Epithelial cell of prostate (primary cell): Measurements from ENCODE around the gene NELFE.
"Not testable (repeated sequence)": the region's sequence is repeated elsewhere in the genome, so short reads cannot be mapped to it uniquely, and the experiment has no call there.

Experiments used
- DNase-seq: peaks from one replicate; pipeline ENCODE4 v3.0.0-alpha.2; 2011; ENCODE audit warnings: low read depth, low spot score
- H3K27ac ChIP-seq: fragments of 450-650 bp; 2 replicates; pipeline ENCODE4 v1.5.1; 2017; ENCODE audit warnings: mild to moderate bottlenecking

NELFE gene, protein sequence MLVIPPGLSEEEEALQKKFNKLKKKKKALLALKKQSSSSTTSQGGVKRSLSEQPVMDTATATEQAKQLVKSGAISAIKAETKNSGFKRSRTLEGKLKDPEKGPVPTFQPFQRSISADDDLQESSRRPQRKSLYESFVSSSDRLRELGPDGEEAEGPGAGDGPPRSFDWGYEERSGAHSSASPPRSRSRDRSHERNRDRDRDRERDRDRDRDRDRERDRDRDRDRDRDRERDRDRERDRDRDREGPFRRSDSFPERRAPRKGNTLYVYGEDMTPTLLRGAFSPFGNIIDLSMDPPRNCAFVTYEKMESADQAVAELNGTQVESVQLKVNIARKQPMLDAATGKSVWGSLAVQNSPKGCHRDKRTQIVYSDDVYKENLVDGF

DNA sequence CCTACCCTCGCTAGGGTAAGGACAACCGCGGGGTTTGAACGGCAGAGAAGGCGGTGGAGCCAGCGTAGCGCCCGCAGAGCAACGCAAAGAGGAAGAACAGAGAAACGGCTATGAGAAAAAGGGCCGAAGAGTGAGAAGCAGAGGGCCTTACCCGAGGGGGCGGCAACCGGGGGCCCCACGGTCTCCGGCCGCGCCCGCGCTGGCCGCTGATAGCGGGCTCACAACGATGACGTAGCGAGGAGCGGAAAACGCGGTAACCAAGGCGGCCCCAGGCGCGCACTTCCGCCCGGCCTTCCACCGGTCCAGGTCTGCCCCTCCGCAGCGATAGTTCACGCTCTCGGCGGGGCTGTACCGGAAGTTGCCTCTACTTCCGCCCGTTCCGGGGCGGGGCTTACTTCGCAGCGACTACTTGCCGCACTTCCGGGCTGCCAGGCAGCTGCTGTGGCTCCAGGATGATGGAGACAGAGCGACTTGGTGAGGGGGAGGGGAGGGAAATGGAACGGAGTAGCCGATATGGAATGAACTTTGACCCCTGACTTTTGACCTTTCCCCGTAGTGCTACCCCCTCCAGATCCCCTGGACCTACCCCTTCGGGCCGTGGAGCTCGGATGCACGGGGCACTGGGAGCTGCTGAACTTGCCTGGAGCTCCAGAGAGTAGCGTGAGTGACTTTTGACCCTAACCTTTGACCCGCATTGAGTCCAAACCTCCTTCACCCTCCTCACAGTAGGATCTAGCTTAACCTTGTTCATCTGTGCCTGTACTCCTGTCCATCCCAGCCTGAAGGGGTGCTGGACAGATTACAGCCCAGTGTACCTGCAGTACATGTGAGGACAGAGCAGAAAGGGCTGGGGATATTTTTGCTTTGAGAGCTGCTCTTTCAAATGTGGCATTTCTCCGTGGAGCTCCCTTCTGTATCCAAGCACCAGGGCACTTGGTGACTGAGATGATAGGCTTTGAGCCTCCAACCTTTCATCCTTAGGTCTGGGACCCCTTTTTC is at the start of gene NELFE, which contains the start of gene SKIC2:
Gene NELFE (minus strand): TSS at position 231 of the 999 bp plus-strand sequence. CDS start 525 bp downstream, outside the sequence.
Gene SKIC2 (plus strand): TSS at position 435 of the 999 bp plus-strand sequence. CDS start 18 bp downstream, at position 453.
- peak within 1 kb of the TSS; percentile 45 for H3K27ac ChIP-seq
- peak; percentile 92 for DNase-seq

DNA sequence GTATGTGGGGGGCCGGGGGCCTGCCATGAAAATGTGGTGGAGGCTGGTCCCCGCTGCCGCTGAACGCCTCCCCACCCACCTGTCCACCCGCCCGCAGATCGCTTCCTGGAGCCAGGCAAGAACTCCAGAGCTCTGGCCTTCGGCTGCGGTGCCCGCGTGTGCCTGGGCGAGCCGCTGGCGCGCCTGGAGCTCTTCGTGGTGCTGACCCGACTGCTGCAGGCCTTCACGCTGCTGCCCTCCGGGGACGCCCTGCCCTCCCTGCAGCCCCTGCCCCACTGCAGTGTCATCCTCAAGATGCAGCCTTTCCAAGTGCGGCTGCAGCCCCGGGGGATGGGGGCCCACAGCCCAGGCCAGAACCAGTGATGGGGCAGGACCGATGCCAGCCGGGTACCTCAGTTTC is 49.3 kb upstream of the NELFE start:
- H3K27ac ChIP-seq, DNase-seq: not testable (repeated sequence)

DNA sequence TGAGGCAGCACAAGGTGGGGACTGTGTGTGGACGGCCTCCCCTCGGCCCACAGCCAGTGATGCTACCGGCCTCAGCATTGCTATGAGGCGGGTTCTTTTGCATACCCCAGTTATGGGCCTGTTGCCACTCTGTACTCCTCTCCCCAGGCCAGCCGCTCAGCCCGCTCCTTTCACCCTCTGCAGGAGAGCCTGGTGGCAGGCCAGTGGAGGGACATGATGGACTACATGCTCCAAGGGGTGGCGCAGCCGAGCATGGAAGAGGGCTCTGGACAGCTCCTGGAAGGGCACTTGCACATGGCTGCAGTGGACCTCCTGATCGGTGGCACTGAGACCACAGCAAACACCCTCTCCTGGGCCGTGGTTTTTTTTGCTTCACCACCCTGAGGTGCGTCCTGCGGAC is 48.3 kb upstream of the NELFE start:
- not testable (repeated sequence) for DNase-seq, H3K27ac ChIP-seq

DNA sequence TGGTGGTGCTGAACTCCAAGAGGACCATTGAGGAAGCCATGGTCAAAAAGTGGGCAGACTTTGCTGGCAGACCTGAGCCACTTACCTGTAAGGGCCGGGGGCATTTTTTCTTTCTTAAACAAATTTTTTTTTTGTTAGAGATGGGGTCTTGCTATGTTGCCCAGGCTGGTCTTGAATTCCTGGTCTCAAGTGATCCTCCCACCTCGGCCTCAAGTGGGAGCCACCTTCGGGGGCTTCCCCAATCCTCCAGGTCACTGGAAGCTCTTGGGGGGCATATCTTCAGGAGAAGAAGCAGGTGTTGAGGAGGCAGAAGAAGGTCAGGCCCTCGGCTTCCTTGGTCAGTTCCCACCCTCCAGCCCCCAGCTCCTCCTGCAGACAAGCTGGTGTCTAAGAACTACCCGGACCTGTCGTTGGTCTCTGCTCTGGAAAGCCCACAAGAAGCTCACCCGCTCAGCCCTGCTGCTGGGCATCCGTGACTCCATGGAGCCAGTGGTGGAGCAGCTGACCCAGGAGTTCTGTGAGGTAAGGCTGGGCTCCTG is 47.3 kb upstream of the NELFE start:
- not testable (repeated sequence) for DNase-seq, H3K27ac ChIP-seq

DNA sequence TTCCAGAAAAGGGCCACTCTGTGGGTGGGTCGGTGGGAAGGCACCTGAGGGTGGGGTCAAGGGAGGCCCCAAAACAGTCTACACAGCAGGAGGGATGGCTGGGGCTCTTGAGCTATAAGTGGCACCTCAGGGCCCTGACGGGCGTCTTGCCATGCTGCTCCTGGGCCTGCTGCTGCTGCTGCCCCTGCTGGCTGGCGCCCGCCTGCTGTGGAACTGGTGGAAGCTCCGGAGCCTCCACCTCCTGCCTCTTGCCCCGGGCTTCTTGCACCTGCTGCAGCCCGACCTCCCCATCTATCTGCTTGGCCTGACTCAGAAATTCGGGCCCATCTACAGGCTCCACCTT is 46.7 kb upstream of the NELFE start:
- H3K27ac ChIP-seq, DNase-seq: not testable (repeated sequence)

DNA sequence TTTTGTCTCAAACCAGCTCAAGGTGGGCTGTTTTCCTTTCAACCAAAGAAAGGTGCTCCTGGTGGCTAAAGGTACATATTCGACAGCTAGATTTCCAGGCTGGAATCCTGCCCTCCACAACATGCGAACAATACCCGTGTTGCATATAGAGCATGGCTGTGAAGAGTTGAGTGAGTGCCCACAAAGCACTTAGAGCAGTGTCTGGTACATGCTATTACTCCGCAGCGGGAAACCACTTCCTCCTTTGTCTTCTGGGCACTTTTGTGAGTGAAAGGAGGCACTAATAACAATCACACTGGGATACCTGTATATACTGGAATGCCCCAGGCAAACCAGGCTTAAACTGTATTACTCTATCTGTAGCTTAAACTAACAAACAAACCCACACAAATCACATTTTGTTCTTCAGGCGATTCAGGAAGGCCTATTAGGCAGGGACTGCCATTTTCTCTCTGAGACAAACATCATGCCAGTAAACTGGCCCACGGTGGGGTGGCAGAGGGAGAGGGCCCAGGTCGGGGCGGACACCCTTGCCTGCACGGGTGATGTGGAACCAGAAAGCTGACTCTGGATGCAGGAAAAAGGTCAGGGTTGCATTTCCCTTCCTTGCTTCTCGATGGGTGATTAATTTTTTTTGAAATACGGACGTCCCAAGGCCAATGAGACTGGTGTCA is 46.2 kb upstream of the NELFE start:
- DNase-seq: not testable (repeated sequence)

DNA sequence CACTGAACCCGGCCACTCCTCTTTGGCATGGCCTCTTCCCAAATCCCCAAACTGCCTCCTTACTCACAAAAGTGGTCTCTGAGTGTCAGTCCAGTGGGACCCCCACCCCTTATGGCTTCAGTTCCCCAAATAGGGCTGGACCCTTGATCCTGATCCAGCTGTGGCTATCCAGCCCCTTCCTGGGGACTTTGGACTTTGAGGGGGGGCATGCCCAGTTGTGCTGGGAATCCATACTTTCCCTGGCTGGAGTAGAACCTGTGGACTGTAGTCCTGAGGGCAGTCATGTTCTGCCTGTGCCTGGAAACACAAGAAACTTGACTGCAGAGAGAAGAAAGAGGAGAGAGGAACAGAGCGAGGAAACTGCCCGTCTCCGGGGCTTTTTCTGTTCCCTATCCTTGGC is 45.6 kb upstream of the NELFE start:
- H3K27ac ChIP-seq: not testable (repeated sequence)

More for the DNA sequence above, 46.2 kb upstream of the NELFE start:
- not testable (repeated sequence) for H3K27ac ChIP-seq

DNA sequence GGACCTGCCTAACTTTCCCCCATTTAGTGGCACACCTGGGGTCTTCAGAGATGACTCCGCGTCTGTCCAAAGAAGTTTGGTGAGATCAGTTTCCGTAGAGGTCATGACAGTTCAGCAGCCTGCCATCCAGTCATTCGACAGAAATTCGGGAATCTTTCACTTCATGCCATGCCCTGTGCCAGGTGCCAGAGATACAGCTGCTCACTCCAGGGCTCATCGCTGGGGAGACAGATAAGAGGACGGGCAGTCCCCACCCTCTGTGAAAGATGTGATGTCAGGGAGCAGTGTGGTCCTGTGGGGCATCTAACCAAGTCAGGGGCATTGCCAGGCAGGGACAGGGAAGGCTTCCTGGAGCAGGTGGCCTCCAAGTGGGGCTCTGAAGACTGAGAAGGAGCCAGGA is 44.5 kb upstream of the NELFE start:
- DNase-seq: not testable (repeated sequence)

More for the DNA sequence above, 45.6 kb upstream of the NELFE start:
- not testable (repeated sequence) for DNase-seq

DNA sequence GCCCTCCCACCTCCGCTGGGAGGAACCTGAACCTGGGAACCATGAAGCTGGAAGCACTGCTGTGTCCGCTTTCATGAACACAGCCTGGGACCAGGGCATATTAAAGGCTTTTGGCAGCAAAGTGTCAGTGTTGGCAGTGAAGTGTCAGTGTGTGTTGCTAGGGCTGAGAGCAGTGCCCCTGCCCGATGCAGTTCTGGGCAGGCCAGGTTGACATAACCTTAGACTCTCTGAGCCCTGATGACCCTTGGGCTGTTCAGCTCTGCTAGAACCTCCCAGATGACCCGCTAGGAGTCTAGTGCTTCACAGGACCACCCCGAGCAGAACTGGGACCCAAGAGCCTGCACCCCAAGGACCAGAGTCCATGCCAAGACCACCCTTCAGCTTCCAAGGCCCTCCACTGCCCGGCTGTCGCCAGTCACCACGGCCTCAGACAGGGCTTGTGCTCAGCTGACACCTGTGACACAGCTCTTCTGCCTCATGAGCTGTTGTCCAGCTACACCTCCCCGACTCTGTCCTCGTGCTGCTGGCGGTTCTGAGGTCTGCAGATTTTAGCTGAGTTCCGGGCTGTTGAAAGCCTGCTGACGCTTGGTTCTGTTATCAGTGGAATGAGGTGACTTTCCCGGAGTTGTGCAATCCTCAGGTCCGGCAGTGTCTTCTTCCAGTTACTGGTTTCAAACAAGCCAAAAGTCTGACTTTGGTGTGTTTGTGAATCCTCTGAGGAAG is 43.9 kb upstream of the NELFE start:
- not testable (repeated sequence) for DNase-seq, H3K27ac ChIP-seq

More for the DNA sequence above, 44.5 kb upstream of the NELFE start:
- not testable (repeated sequence) for H3K27ac ChIP-seq

DNA sequence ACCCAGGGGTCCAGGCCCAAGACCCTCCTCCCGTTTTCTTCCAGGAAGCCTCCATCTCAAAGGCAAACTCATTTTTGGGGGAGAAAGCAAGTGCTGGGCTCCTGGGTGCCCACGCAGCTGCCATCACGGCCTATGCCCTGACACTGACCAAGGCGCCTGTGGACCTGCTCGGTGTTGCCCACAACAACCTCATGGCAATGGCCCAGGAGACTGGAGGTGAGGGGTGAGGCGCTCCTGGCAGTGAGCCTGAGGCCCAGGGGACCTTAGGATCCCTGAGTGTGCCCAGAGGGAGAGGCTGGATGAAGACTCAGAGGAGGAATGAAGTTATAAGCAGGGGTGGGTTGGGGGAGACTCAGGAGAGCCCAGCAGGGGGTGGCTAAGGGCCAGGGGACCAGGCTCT is 37.6 kb upstream of the NELFE start:
- not testable (repeated sequence) for DNase-seq, H3K27ac ChIP-seq

DNA sequence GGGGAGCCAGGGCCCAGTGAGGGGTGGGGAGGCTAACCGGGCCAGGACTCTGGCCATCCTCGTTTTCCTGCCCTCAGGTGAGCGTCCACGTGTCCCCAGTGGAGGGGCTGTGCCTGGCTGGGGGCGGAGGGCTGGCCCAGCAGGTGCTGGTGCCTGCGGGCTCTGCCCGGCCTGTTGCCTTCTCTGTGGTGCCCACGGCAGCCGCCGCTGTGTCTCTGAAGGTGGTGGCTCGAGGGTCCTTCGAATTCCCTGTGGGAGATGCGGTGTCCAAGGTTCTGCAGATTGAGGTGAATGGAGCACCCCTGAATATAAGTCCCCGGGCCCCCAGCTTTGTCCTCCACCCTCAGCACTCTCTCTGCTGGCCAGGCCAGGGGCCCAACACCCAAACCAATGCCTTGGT is 35.6 kb upstream of the NELFE start:
- not testable (repeated sequence) for H3K27ac ChIP-seq, DNase-seq

DNA sequence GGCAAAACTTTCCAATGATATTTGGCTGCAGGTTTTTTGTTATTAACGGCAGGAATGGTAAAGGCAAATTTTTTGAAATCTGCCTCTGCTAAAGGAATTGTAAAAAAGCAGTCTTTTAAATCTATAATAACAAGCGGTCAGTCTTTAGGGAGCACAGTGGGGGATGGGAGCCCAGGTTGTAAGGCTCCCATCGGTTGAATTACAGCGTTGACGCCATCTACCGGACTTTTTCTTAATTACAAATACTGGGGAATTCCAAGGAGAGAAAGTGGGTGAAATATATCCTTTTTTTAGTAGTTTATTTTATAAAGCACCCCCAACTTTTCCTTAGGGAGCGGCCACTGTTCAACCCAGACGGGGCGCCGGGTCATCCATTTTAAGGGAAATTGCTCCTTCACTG is 30.6 kb upstream of the NELFE start:
- not testable (repeated sequence) for H3K27ac ChIP-seq, DNase-seq

DNA sequence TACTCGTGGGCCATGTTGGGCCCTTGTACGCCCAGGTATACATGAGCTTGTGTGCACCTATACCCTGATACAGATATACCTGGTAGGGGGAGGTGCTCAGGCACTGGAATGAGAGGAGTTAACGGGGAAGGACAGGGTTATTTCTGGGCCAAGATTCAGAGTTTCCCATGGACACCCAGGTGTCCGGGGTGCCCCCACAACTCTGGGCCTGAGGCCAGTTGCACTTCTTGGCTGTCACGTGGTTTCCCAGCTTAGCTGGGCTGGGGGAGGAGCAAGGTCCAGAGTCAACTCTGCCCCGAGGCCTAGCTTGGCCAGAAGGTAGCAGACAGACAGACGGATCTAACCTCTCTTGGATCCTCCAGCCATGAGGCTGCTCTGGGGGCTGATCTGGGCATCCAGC is 23.0 kb upstream of the NELFE start, which contains the start of gene C4A:
Gene C4A (plus strand): TSS at position 314 of the 400 bp plus-strand sequence. CDS start 51 bp downstream, at position 365.
- not testable (repeated sequence) for DNase-seq, H3K27ac ChIP-seq

DNA sequence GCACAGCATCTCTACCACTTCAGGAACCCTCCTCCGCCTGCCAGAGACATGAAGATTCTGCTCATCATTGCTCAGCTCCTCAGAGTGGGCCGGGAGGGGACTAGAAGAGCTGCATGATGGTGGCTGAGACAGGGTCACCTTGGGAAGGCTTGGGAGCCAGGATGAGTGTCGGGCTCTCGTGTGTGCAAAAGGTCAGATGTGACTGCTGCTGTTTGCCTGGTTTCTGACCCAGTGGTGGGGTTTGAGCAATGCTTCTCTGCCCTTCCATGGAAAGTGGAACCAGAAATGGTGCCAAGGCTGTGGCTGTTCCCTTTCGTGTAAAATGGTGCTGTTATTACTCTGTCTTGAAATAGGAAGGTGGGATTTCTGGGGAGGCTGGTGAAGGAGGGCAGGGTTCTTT is 22.2 kb upstream of the NELFE start:
- not testable (repeated sequence) for DNase-seq, H3K27ac ChIP-seq

DNA sequence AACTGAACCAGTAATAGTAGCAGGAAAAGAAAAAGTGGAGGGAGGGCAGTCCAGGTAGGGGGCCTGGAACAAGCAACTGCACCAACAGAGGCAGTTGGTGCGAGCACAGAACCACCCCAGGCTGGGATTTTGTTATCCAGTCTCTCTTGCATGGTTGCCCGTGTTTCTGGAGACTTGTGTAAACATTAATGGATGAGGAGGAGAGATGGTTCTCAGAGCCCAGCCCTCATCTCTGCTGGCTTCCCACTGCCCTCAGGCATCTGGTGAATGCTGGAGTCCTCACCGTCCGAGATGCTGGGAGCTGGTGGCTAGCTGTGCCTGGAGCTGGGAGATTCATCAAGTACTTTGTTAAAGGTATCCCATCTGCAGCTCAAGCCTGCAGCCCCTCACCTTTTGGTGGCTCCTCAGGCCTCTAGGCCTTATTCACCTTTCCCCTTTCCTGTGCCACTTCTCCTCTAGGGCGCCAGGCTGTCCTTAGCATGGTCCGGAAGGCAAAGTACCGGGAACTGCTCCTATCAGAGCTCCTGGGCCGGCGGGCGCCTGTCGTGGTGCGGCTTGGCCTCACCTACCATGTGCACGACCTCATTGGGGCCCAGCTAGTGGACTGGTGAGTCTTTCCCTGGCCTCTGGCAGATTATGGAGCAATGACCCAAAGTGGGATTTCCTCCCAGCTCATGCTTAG is 21.6 kb upstream of the NELFE start:
- not testable (repeated sequence) for DNase-seq, H3K27ac ChIP-seq

DNA sequence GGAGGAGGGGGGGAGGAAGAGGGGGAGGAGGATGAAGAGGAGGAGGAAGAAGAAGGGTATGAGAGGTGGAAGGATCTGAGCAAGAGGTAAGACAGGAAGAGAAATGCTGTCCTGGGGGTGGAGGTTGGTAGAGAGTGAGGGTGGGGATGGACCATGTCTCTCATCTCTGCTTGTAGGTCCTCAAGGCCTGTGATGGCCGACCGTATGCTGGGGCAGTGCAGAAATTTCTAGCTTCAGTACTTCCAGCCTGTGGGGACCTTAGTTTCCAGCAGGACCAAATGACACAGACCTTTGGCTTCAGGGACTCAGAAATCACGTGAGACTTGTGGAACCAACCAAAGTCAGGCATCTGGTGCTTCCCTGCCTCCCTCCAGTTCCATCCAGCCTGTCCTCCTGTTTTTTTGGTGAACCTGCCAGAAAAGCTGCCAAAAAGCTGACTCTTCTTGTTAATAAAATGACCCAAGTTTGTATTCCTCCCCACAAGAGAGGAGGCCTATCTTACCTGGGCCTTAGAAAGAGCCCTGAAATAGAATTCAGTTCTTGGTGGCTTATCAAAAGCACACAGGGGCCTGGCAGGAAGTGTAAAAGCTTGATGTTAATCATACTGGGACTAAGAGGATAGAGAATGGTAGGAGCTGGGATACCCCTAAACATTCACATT is 20.6 kb upstream of the NELFE start:
- DNase-seq: no peak
- no peak overlapping the region for H3K27ac ChIP-seq

DNA sequence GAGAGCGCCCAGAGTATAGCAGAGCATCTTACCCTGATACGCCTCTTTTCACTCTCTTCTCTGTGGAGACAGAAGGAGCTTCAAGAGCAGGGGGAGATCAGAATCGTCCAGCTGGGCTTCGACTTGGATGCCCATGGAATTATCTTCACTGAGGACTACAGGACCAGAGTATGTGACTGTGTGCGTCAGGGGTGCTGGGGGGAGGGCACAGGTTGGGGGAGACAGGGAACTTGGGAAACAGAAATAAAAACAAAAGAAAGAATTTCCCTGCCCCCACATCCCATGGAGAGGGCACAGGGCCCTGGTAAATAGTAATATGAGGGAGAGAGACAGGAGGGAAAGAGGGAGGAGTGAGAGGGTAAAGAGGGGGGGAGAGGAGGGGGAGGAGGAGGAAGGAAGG is 20.1 kb upstream of the NELFE start:
- no peak overlapping the region for H3K27ac ChIP-seq

DNA sequence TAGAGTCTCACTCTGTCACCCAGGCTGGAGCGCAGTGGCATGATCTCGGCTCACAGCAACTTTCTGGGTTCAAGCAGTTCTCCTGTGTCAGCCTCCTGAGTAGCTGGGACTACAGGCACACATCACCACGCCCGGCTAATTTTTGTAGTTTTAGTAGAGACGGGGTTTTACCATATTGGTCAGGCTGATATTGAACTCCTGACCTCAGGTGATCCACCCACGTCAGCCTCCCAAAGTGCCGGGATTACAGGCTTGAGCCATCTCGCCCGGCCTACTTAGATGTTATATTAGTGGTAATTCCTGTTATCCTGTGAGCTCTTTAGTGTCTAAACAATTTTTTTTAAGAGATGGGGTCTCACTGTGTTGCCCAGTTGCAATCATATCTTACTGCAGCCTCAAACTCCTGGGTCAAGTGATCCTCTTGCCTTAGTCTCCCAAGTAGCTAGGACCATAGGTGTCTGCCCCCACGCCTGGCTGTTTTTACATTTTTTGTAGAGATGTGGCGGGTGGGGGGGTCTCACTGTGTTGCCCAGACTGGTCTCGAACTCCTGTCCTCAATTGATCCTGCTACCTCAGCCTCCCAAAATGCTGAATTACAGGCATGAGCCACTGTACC is 19.2 kb upstream of the NELFE start:
- DNase-seq: no peak
- H3K27ac ChIP-seq: no peak overlapping the region

More for the DNA sequence above, 20.1 kb upstream of the NELFE start:
- no peak for DNase-seq
